ENCODE data around the gene SLC3A2.
A peak's percentile ranks its signal among the peaks of the same experiment; 100 is the strongest.
"Not testable (repeated sequence)": the region's sequence is repeated elsewhere in the genome, so short reads cannot be mapped to it uniquely, and the experiment has no call there.

SLC3A2 gene

DNA sequence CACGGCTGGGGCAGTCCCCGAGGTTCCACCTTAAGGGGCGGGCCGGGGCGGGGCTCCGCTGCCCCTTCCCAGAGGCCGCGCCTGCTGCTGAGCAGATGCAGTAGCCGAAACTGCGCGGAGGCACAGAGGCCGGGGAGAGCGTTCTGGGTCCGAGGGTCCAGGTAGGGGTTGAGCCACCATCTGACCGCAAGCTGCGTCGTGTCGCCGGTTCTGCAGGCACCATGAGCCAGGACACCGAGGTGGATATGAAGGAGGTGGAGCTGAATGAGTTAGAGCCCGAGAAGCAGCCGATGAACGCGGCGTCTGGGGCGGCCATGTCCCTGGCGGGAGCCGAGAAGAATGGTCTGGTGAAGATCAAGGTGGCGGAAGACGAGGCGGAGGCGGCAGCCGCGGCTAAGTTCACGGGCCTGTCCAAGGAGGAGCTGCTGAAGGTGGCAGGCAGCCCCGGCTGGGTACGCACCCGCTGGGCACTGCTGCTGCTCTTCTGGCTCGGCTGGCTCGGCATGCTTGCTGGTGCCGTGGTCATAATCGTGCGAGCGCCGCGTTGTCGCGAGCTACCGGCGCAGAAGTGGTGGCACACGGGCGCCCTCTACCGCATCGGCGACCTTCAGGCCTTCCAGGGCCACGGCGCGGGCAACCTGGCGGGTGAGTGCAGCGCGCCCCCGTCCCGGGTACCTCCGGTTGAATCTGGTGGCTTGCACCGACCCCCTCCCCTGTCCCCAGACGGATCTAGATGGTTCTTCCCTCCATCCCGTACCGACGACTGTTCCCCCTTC, at the start of gene SLC3A2:
SLC3A2 (plus strand) TSS at position 94 of the 776 bp plus-strand sequence; CDS start at position 222, 128 bp downstream.
- DNase-seq, result peak; percentile 59 to 96 (median 84)

DNA sequence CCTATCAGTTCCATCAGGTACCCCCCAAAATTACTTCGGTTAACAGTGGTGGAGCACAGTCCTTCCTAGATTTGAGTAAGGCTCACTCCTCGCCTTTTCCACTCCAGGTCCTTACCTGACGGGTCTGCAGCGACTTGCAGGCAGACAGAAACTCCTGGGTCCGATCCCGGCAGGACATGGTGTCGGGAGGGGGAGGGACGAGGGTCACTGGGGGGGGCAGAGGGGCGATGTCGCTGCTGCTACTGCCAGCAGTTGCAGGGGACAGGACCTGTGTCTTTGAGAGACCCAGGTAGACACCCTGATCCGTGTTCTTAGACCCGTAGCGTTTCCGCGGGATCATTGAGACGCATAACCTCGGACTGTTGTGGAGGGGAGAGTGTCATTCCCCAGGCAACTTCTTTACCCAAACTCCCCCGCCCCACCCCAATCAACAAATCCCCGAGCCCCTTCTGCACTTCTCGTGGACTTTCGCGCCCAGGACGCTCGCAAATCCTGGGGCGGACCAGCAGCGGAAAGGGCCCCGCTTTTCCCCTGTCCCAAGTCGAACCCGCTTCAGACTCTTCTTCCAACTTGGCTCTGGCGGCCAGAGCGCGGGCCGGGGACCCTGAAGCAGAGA, 49.7 kb upstream of the SLC3A2 start:
- DNase-seq, result peak in 5 of 51 donors; percentile 7 to 68 (median 36)

DNA sequence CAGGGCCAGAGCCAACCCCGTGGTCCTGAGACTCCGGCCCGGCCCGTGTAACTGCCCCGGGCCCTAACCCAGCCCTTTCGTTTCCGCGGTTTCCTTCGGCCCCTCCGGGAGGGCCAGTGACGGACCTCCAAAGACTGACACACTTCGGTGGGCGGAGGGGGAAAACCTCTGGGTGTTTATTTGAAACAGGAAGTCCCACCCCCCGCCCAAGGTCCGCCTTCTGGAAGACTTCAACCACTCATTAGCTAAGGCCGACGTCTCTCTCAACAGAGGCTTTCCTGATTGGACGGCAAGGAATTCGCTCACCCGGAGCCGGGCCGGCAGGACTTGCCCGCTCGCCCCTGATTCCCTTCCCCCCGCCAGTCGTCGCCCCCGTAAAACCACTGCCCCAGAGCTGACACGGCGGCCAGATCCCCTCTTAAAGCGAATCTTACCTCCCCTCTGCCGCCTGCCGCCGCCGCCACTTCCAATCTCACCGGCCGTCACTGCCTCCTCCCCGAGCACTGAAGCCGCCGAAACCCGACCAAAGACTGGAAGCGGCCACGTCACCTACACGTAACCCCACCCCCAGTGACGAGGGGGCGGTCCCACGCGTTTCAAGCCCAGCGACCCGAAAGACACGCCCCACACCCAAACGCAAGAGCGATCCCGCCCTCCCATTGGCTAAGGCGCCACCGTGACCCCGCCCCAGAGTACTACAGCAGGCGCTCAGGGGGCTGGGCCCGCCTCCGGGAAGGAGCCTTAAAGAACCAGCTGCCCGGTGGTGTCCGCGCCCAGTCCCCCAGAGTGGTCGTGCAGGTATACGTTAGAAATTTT, 49.0 kb upstream of the SLC3A2 start, which contains the start of gene STX5:
STX5 (minus strand) TSS at position 532 of the 816 bp plus-strand sequence. CDS start 808 bp downstream, outside the sequence.
- peak; percentile 90 to 100 (median 99) for DNase-seq

DNA sequence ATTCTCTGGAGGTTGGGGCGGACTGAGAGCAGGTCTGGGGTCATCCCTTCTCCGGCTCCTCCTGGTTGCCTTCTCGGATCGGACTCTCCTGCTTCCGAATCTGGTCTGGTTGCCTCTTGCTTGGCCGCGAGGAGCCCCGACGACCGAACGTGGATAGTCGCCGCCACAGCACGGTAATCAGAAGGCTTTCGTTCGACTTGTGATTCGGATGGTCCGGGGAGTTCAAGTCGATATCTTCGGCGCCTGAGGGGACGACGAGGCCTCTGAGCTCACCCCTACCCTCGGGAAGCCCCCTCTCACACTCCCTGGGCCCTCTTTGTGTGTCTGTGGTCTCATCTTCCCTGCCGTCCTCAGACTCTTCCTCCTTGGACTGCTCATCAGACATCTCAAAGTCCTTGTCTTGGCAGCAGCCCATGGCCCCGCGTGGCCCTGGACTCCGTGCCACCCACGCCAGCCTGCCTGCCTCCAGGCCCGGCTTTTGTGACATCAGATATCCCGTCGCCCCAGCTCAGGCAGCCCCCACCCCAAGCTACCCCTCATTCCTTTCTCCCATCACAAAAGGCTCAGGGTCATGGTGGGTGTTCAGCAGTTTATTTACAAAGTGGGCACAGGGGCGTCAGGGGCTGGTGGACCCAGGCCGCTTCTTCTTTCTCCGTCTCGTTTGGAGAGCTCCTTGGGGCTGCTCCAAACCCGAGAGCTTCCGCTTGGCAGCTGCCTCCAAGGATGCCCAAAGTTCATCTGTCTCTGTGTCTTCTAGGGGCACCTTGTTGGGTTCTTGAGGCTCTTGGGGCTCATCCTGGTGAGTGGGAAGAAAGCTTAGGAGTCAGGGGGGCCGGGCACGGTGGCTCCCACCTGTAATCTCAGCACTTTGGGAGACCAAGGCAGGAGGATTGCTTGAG, 48.1 kb upstream of the SLC3A2 start, which contains the start of gene TEX54:
TEX54 (minus strand) TSS at position 506 of the 899 bp plus-strand sequence.
- peak in 11 of 51 donors; percentile 21 to 73 (median 37) for DNase-seq

DNA sequence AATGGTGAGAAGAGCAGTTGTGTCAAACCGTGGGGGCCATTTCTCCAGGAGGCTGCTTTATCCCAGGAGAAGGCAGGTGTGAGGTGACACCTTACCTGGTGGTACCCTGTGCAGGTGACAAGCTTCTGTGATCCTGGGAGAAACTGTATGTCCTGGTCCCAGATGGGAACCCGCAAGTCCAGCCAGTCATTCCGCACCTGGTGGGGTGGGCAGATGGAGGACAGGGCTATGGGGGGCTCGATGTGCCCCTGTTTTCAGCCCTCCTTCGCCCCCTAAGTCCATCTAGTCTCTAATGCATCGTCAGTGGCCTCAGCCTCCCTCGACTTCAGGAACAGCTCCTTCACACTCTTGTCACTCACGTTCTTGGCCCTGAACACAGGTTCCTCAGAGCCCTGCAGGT, 45.4 kb upstream of the SLC3A2 start:
- no peak for DNase-seq

DNA sequence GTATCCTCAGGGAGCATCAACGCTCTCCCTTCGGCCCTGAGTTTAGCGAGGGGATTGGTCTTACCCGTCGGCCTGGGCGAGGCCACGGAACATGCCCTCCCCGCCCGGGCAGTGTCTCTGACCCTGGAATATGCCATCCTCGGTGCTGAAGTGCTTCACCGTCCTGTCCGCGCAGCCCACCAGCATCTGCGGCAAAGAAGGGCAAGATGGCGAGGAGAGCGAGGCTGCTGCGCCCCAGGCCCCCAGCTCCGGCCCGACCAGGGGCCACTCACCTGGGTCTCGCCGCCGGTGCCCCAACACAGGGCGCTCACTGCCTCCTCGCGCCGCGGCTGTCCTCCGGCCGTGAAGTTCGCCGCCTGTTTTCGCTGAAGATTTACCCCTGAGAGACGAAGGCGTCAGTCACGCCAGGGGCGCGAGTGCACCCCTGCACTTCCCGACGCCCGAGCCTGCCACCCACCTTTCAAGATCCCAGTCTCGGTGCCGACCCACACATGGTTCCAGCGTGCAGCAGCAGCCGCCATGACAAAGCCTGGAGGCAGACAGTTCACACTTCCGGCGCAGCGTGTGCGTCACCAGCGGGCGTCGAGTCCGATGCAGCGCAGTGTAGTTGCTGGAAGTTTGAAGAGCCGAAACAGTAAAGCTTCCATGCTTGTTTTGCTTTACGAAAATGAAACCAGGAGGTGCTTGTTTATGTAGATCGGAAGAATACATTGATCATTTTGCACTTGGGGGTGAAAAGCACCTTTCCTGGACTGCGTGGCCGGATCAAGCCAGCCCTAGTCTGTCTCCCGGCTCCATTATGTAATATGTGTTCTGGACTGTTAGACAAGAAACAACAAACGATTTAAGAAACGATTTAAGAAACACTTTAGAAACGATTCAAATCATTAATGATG, 41.4 kb upstream of the SLC3A2 start, which contains the start of gene WDR74:
WDR74 (minus strand) TSS at position 541 of the 896 bp plus-strand sequence; CDS start at position 521, 20 bp downstream.
- peak; percentile 55 to 99 (median 88) for DNase-seq

DNA sequence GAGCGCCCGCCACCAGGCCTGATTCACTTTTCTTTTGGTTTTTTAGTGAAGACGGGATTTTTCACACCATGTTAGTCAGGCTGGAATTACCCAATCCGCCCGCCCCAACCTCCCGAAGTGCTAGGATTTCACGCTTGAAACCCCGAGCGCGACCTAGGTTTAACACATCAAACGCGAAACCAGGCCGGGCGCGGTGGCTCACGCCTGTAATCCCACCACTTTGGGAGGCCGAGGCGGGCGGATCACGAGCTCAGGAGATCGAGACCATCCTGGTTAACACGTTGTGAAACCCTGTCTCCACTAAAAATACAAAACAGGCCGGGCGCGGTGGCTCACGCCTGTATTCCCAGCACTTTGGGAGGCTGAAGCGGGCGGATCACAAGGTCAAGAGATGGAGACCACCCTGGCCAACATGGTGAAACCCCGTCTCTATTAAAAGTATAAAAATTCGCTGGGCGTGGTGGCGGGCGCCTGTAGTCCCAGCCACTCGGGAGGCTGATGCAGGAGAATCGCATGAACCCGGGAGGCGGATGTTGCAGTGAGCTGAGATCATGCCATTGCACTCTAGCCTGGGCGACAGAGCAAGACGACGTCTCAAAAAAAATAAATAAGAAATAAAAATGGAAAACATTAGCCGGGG, 39.9 kb upstream of the SLC3A2 start:
- DNase-seq, result peak in 38 of 51 donors; percentile 4 to 73 (median 34)

DNA sequence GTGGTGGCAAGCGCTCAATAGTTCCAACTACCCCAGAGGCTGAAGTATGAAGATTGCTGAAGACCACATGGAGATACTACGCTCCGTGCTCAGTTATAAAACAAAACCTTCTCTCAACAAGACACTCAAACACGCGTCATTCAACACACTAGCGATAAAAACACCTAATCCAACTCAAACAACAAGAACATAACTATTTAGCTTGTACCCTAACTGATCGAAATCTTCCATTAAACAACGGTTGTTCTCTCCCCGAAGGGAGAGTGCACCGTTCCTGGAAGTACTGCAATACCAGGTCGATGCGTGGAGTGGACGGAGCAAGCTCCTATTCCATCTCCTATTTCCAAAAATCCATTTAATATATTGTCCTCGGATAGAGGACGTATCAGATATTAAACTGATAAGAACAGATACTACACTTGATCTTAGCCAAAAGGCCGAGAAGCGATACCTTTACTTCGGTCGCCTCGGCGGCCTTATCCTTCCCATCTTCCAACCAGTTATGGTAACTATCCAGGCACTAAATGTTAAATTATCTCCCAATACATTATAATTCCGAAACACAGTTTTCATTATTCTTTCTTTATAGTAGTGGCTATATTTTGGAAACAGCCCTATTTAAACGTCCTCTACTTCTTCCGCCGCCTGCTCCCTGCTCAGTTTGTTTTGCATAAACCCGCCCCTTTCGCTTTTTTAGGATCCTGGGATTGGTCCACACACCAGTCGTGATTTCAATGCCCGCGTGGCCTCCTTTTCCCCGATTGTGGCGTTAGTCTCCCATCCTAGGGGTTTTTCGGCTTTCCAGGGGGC, 39.1 kb upstream of the SLC3A2 start:
- peak in 48 of 51 donors; percentile 15 to 99 (median 78) for DNase-seq

DNA sequence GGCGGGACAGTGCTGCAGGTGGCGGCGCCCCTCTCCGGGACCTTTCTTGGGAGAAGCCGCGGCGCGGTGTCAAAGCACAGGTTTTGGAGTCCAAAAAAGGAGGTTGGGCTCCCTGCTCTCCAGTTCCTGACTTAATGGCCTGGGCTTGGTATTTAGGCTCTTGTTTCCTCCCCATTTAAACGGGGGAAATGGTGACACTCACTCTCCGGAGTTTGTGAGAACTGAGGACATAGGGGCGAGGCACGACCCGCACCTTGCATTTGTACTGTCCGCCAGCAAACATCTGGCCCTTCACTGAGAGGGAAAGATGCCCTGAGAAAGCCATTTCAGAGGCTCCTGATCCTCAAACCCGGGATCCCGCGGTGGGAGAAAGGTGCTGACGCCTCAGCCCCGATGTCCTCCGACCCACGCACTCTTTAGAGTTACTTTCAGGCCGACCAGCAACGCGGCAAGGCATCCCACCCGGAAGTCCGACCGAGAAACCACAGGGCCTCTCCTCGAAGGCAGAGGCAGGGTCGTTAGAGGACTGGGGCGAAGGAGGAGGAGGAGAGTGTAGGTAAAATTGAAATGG, 38.4 kb upstream of the SLC3A2 start:
- peak in 27 of 51 donors; percentile 11 to 66 (median 35) for DNase-seq

DNA sequence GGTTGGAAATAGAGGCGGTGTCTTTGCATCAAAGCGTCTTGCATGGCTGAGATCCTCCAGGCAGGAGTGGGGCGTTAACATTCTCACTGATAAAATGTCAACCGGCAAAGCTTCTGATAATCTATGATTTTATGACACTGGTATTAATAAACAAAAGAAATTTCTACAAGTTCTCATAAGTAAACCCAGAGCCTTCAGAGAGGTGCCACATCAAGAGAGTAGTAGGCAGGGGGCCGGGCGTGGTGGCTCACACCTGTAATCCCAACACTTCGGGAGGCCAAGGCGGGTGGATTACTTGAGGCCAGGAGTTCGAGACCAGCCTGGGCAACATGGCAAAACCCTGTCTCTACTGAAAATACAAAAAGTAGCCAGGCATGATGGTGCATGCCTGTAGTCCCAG, 37.8 kb upstream of the SLC3A2 start:
- not testable (repeated sequence) for DNase-seq

DNA sequence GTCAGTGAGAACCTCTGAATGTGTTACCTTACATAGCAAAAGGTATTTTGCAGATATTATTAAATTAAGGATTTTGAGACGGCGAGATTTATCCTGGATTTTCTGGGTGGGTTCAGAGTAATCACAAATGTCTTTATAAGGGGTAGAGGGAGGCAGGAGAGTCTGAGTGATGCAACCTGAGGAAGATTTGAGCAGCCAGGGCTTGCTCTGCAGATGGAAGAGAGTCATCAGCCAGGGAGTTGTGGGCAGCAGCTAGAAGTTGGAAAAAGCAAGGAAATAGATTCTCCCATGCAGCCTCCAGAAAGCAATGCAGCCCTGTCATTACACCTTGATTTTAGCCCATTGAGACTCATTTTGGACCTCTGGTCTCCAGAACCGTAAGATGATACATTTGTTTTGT, 37.2 kb upstream of the SLC3A2 start:
- no peak for DNase-seq

DNA sequence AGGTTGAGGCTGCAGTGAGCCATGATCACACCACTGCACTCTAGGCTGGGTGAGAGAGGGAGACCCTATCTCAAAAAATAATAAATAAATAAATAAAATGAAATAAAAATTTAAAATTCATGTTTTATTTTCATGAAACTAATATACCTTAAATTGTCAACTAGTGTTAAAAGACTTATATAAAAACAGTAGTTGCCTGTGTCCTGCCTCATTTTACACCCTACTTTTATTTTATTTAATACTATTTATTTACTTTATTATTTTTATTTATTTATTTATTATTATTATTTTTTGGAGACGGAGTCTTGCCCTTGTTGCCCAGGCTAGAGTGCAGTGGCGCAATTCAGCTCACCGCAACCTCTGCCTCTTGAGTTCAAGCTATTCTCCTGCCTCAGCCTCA, 36.5 kb upstream of the SLC3A2 start:
- DNase-seq, result no peak

DNA sequence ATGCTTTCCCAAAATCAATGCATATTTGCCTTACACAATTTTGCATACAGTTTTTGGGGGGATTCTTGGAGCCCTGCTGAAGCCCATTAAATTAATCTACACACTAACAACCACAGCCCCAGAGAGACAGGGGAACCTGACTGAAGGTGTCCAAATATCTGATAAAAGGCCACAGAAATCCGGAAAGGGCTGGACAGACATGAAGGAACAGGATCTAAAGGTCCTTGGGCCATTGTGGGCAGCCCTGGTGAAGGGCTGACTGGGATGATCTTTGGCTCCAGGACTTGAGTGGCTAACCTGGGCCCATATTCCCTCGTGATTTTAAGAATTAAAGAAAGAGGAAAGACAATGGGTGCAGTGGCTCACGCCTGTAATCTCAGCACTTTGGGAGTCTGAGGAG, 34.5 kb upstream of the SLC3A2 start:
- DNase-seq, result no peak

DNA sequence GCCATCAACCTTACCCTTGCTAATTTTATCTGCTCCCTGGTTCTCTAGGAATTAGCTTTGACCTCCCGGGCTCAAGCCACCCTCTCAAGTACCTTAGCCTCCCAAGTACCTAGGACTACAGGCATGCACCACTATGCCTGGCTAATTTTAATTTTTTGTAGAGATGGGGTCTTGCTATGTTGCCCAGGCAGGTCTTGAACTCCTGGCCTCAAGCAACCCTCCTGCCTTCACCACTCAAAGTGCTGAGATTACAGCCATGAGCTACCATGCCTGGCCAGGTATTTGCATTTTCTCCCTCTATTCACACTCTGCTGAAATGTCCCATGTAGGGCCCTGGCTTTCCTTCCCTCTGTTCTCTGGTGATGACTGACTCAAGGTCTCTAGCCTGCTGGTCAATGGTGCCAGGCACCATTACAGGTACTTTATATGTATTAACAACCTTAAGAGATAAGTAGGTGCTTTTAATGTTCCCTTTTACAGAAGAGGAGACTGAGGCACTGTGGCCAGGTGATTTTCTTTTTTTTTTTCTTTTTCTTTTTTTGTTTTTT, 32.9 kb upstream of the SLC3A2 start:
- DNase-seq, result no peak

DNA sequence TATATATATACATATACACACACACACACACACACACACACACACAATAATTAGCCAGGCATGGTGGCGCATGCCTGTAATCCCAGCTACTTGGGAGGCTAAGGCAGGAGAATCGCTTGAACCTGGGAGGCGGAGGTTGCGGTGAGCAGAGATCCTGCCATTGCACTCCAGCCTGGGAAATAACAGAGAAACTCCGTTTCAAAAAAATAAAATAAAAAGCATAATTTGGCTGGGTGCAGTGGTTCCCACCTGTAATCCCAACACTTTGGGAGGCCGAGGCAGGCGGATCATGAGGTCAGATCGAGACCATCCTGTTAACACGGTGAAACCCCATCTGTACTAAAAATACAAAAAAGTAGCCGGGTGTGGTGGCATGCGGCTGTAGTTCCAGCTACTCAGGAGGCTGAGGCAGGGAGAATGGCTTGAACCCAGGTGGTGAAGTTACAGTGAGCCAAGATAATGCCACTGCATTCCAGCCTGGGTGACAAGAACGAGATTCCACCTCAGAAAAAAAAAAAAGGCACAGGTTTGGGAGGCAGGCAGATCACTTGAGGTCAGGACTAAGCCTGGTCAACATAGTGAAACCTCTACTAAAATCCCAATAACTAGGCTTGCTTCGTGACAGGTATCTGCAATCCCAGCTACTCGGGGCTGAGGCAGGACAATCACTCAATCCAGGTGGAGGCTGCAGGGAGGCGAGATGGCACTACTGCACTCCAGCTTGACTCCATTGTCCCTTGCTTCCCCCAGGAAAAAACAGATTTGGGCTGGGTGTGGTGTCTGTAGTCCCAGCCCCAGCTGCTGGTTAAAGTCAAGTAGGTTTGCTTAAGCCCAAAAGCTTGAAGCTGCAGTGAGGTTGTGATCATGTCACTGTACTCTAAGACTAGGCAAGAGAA, 29.5 kb upstream of the SLC3A2 start:
- no peak for DNase-seq

DNA sequence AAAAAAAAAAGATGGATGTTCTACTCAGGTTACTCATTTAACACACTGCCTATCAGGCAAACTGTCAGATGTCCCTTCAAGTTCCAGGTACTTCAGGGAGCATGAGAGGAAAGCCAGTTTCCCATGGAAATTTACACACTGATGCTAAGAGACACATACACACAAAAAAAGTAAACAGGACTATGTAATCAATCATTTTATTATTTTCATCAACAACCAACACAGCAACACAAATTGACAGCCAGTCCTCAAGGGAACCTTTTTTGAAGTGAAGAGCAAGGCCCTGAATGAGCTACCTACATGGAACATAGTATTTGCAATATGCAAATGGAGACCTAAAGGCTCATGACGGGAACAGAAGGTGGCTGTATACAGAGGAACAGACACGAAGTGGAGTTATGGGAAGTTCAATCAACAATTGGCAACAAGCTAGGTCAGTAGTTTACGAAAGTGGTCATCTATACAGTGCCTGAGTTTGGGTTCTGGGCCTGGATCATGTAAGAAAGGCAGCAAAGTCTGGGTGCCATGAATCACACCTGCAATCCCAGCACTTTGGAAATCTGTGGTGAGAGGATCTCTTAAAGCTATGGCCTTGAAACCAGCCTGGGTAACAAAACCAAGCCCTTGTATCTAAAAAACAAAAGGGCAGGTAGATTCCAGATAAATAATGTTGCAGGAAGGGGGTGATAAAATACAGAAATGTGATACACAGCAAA, 28.7 kb upstream of the SLC3A2 start:
- no peak for DNase-seq
